NCI-H1930 (cell line): Measurements from ENCODE around the gene RASSF7.

Experiments
- DNase-seq, 2 experiments: peaks; one replicate each; lab custom pipeline; 2025; lab: John Stamatoyannopoulos, UW

The RASSF7 gene

GRCh38 chr11:586376-587316 is 25.9 kb downstream of the RASSF7 start:
- no peak for DNase-seq

DNA sequence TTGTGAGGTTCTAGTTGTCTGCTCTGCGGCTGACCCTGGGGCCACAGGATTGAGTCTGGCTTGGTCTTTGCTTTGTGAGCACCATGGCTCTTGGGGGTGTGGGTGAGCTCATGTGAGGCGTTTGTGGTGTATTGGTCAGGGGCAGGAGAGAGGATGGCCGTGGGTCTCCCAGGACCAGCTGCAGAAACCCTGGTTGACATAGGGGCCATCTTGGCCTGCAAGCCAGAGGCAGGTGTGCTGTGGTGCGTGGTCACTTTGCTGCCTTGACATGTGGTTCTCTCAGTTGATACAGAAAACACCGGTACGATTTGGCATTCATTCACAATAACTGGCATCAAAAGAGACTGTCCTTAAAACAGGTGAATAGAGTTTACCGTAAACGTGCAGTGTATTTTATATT is 26.8 kb downstream of the RASSF7 start:
- no peak for DNase-seq

DNA sequence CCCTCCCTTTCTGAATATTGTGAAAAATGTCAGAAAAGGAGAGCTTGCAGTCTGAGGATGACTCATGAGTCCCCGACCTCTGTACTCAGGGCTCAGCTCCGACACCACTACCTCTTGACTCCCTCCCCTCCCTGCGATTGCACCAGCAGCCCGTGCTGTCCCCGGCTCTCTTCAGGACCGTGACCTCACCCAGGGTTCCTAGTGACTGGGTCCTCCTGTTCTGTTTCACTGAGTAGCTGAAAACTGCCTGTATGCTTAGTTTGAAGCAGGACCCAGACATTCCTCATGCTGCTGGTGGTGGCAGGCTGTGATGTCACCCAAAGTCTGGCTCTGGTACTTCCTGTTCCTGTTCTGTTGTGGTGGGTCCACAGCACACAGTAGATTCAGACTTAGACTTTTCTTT is 27.2 kb downstream of the RASSF7 start:
- no peak for DNase-seq

GRCh38 chr11:589798-590197 is 29.0 kb downstream of the RASSF7 start:
- DNase-seq, result no peak

DNA sequence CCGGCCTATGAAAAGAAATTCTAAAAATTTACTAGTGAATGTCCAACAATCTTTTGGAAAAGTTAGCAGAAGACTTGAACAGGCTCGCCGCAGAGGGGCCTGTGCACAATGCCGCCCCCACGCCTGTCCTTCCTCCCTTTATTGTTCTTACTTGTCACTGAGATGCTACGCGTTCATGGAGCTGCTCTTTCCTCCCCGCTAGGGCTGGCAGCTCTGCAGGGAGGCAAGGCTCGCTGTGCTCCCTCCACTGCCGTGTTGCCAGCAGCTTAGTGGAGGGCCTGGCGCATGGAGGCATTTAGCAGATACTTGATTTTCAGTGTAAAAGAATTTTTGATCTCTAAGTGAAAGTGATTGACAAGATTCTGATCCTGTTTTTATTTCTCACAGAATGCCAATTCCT is 30.2 kb downstream of the RASSF7 start:
- DNase-seq, result no peak

DNA sequence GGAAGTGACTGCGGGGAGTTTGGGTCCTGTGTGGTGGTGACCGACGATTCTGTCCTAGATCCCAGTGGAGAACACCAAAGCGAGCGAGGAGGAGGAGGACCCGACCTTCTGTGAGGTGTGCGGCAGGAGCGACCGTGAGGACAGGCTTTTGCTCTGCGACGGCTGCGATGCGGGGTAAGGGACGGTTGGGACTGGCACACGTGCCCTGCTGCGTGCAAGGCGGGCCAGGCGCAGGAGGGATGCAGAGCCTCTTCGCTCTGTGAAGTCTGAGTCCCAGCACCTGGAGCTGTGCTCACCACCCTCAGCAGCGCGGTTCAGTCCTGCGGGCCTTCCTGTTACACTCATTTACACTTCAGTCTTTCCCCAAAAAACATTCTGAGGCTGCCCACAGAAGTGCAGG is 31.7 kb downstream of the RASSF7 start:
- DNase-seq, result no peak

DNA sequence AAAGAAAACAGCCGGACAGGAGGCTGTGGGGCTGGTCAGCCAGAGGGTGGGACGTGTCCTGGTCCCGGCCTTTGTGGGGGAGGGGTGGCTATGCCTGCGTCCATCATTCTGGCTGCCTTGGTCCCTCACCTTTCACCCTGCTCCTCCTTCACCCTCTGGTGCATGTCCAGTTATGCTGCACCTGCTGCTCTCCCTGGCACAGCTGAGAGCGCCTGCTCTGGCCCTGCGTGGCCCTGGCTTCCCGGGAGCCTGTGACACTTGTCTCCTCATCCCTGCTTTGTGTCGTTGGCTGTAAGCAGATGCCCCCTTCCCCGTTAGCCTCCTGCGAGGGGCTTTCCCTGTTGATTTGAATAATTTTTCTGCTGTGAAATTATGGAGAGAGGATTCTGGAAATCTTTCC is 32.1 kb downstream of the RASSF7 start:
- no peak for DNase-seq

GRCh38 chr11:593347-593746 is 32.6 kb downstream of the RASSF7 start:
- no peak for DNase-seq

- no peak for DNase-seq
Observed at GRCh38 chr11:595400-595799, 34.6 kb downstream of the RASSF7 start.

DNA sequence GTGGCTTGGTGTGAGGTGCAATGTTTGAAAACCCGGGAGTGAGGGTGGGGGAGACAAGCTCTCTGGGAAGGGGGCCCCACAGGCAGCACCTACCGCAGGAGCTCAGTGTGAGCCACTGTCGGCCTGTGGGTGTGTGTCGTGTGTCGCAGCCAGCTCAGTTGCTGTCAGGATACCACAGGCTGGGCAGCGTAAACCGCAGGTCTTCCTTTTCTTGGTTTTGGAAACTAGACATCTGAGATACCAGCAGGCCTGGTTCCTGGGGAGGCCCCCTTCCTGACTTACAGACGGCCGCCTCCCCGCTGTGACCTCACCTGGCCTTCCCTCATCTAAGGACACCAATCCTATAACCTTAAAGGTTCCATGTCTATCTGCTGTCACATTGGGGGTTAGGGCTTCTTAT is 35.6 kb downstream of the RASSF7 start:
- DNase-seq, result no peak

DNA sequence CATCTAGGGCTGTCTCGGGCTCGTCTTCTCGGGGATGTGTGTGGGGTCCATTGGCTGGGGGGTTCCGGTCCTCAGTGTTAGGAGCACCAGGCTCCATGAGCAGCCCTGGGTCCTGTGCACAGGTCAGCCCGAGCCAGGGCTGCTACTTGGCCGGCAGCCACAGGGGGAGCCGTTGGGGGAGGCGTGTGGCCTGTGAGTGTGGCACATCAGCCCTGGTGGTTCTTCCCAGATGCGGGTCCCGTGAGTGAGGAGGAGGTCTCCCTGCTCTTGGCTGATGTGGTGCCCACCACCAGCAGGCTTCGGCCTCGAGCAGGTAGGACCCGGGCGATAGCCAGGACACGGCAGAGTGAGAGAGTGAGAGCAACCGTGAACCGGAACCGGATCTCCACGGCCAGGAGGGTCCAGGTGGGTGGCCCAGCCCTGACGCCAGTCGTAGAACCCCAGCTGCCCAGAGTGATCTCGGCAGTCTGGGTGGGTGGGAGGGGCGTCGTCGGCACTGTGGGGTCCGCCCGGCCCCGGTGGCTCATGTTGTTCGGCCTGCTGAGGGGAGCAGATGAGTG is 36.5 kb downstream of the RASSF7 start:
- no peak for DNase-seq

DNA sequence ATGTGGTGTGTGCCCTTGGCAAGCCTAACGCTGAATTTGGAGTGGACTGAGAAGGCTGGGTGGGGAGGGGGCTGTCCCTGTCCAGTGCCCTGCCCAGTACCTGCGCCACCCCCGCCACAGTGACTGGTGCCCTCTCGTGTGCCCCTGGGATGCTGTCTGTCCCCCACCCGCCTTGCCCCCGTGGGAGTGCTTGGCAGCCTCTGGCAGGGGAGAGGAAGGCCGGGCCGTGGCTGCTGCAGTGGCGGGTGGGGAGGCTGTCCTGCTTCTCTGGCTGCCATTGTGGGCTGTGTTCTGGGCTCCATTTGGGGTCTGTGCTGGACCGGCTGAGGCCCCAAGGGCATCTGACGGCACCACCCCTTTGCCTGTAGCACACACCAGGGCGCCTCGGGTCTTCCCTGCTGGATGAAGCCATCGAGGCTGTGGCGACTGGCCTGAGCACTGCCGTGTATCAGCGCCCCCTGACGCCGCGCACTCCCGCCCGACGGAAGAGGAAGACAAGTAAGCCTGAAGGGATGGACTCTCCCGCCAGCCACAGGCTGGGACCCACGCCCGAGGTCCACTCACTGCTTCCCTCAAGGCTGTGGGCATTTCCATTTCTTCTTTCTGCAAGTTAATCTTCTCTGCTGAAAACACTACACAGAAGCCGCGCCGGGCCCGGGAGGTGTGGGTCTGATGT is 37.4 kb downstream of the RASSF7 start:
- DNase-seq, result no peak

DNA sequence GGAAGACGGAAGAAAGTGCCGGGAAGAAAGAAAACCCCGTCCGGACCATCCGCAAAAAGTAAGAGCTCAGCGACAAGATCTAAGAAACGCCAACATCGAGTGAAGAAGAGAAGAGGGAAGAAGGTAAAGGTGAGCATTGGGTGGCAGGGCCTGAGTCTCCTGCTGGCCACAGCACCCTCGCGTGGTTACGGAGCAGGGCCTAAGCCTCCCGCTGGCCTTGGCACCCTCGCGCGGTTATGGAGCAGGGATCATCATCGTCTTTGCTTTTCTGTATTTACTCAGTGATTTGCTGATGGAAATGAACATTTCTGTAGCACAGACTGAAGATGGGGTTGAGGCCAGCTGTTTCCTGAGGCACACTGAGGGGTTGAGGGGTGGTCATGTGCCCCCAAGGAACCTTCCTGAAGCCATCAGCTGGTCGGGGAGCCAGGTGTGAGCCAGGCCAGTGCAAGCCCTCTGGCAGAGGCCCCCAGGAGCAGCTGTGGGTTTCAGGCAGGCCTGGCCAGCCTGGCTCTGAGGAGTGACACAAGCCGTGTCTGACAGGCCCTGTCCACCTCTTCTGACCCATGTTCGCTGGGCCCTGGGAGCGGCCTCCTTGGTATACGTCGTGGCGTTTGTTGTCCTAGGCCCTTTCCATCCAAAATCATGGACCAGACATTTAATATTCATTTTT is 40.9 kb downstream of the RASSF7 start:
- DNase-seq, result no peak

DNA sequence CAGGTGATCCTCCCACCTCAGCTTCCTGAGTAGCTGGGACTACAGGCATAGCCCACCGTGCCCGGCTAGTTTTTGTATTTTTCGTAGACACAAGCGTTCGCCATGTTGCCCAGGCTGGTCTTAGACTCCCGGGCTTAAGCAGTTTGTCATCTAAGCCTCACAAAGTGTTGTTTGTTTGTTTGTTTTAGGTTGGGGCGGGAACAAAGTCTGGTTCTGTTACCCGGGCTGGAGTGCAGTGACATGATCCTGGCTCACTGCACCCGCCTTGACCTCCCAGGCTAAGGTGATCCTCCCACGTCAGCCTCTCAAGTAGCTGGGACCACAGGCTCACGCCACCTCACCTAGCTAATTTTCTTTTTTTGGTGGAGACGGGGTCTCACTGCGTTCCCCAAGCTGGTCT is 42.4 kb downstream of the RASSF7 start:
- no peak for DNase-seq

- DNase-seq, result no peak
Observed at GRCh38 chr11:605286-606129, 44.7 kb downstream of the RASSF7 start.

- no peak for DNase-seq
Observed at GRCh38 chr11:606245-606644, 45.5 kb downstream of the RASSF7 start.

GRCh38 chr11:607020-607780 is 46.4 kb downstream of the RASSF7 start:
- DNase-seq, result no peak

DNA sequence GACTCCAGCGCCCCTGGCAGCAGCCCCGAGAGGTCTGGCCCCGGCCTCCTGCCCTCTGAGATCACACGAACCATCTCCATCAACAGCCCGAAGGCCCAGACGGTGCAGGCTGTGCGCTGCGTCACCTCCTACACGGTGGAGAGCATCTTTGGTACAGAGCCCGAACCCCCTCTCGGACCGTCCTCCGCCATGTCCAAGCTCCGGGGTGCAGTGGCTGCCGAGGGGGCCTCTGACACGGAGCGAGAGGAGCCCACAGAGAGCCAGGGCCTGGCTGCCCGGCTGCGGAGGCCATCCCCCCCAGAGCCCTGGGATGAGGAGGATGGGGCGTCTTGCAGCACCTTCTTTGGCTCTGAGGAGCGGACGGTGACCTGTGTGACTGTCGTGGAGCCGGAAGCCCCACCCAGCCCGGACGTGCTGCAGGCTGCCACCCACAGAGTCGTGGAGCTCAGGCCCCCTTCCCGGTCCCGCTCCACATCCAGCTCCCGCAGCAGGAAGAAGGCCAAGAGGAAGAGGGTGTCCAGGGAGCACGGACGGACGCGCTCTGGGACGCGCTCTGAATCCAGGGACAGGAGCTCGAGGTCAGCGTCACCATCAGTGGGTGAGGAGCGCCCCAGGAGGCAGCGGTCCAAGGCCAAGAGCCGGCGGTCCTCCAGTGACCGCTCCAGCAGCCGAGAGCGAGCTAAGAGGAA is 47.3 kb downstream of the RASSF7 start:
- DNase-seq, result no peak

- DNase-seq, result no peak
Observed at GRCh38 chr11:608791-609251, 48.1 kb downstream of the RASSF7 start.

- no peak for DNase-seq
Observed at GRCh38 chr11:609341-609811, 48.6 kb downstream of the RASSF7 start.
